Measurements from ENCODE around the gene CLSTN2. TPM values are rescaled to one million over a fixed set of nuclear protein-coding genes. Genes with fewer than 3 reads are reported as not detected.

Gene CLSTN2
- total and polyA plus RNA-seq, 4 donors: 0.09 to 2.2 (median 0.55) TPM

DNA sequence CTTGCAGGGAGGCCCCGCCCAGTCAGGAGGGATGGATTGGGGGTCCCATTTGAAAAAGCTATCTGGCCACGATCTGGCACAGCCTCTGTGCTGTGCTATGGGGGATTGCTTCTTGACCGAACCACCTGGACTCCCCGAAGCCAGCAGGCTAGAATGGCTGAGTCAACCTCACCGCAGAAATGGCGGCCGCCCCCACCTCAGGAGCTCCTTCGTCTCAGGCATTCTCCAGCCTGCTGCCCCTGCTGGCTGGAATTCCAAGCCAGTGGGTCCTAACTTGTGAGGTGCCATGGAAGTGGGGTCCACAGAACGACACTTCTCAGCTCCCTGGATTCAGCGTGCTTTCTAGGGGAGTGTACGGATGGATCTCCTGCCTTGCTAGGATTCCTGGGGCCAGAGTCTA lies 562.3 kb downstream of the CLSTN2 start:
- Histone ChIP-seq H3K9me3 (ENCODE audit: control insufficient read depth in 4 of 4, low read length in 3 of 4) (no peaks in the 10 kb centered on the region), H3K9ac (ENCODE audit: low read depth in 1 of 2, low read length in 2 of 2) (no peak overlapping the region), H3K4me3 (ENCODE audit: low read depth in 1 of 3, low read length in 3 of 3) (no peak overlapping the region), H3K27ac (ENCODE audit: low read depth in 1 of 2, low read length in 2 of 2) (no peak overlapping the region), H3K4me1 (ENCODE audit: control insufficient read depth in 4 of 4, insufficient read depth in 4 of 4, low read length in 3 of 4) (no peaks in the 10 kb centered on the region), H3K27me3 (ENCODE audit: control insufficient read depth in 4 of 4, insufficient read depth in 4 of 4, low read length in 3 of 4) (peaks cover 0 to 3% (median 0%) of the 10 kb centered on the region in 4 donors), H3K36me3 (ENCODE audit: control insufficient read depth in 4 of 4, insufficient read depth in 3 of 4, low read depth in 1 of 4, low read length in 3 of 4) (no peaks in the 10 kb centered on the region)
- 91% methylated on average over 11 of the region's 11 CpGs for WGBS
- DNase-seq (ENCODE audit: low spot score): no peak
- TF ChIP-seq FOXA2 (IDR thresholded peaks at IDR 0.05): no peak
- TF ChIP-seq SP1 (IDR thresholded peaks at IDR 0.05): no peak
- no peak for TF ChIP-seq FOXA1 (IDR thresholded peaks at IDR 0.05)
- no peak for TF ChIP-seq GABPA (IDR thresholded peaks at IDR 0.05 in 1 of 2, conservative IDR thresholded peaks at IDR 0.05 in 1 of 2)
- no peak for TF ChIP-seq HNF4A (conservative IDR thresholded peaks at IDR 0.05)
- no peak for TF ChIP-seq JUND (IDR thresholded peaks at IDR 0.05)
- TF ChIP-seq RAD21 (IDR thresholded peaks at IDR 0.05): no peak
- TF ChIP-seq, protein P1, sequence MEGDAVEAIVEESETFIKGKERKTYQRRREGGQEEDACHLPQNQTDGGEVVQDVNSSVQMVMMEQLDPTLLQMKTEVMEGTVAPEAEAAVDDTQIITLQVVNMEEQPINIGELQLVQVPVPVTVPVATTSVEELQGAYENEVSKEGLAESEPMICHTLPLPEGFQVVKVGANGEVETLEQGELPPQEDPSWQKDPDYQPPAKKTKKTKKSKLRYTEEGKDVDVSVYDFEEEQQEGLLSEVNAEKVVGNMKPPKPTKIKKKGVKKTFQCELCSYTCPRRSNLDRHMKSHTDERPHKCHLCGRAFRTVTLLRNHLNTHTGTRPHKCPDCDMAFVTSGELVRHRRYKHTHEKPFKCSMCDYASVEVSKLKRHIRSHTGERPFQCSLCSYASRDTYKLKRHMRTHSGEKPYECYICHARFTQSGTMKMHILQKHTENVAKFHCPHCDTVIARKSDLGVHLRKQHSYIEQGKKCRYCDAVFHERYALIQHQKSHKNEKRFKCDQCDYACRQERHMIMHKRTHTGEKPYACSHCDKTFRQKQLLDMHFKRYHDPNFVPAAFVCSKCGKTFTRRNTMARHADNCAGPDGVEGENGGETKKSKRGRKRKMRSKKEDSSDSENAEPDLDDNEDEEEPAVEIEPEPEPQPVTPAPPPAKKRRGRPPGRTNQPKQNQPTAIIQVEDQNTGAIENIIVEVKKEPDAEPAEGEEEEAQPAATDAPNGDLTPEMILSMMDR (IDR thresholded peaks at IDR 0.05; ENCODE audit: low read depth, low read length, missing input control): no peak
- TF ChIP-seq, protein P2, sequence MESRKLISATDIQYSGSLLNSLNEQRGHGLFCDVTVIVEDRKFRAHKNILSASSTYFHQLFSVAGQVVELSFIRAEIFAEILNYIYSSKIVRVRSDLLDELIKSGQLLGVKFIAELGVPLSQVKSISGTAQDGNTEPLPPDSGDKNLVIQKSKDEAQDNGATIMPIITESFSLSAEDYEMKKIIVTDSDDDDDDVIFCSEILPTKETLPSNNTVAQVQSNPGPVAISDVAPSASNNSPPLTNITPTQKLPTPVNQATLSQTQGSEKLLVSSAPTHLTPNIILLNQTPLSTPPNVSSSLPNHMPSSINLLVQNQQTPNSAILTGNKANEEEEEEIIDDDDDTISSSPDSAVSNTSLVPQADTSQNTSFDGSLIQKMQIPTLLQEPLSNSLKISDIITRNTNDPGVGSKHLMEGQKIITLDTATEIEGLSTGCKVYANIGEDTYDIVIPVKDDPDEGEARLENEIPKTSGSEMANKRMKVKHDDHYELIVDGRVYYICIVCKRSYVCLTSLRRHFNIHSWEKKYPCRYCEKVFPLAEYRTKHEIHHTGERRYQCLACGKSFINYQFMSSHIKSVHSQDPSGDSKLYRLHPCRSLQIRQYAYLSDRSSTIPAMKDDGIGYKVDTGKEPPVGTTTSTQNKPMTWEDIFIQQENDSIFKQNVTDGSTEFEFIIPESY (IDR thresholded peaks at IDR 0.05): no peak

DNA sequence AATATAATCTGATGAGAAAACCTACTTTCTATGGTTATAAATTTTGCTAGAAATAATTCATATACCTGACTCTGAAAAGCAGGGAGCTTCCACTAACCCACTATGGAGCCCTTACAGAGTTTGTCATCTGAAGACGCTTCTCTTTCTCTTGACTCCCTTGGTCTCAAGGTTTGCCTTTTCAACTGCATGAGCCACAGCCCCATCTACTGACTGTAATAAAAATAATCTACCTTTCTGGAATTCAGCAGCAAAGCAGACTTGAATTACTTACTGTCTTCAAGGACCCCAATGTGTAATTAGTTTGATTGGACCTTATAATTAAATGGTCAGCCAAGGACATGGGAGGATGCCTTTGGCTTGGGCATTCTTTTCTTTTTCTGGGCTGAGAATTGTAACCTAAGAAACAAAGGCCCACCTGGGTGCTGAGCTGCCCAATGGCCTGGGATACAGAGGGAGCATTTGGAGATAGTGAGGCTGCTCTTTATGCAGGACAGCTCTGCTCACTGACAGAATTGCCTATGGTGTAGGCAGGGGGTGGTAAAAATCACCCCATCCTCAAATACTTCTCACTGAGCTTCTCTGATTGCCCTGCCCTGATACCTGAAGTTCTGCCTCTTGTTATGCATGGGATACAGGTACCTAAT lies 564.3 kb downstream of the CLSTN2 start:
- TF ChIP-seq SP1 (IDR thresholded peaks at IDR 0.05): no peak
- TF ChIP-seq, protein P1 (IDR thresholded peaks at IDR 0.05; ENCODE audit: low read depth, low read length, missing input control): peak; percentile 28
- TF ChIP-seq RXRA (IDR thresholded peaks at IDR 0.05): no peak
- TF ChIP-seq, protein P3, sequence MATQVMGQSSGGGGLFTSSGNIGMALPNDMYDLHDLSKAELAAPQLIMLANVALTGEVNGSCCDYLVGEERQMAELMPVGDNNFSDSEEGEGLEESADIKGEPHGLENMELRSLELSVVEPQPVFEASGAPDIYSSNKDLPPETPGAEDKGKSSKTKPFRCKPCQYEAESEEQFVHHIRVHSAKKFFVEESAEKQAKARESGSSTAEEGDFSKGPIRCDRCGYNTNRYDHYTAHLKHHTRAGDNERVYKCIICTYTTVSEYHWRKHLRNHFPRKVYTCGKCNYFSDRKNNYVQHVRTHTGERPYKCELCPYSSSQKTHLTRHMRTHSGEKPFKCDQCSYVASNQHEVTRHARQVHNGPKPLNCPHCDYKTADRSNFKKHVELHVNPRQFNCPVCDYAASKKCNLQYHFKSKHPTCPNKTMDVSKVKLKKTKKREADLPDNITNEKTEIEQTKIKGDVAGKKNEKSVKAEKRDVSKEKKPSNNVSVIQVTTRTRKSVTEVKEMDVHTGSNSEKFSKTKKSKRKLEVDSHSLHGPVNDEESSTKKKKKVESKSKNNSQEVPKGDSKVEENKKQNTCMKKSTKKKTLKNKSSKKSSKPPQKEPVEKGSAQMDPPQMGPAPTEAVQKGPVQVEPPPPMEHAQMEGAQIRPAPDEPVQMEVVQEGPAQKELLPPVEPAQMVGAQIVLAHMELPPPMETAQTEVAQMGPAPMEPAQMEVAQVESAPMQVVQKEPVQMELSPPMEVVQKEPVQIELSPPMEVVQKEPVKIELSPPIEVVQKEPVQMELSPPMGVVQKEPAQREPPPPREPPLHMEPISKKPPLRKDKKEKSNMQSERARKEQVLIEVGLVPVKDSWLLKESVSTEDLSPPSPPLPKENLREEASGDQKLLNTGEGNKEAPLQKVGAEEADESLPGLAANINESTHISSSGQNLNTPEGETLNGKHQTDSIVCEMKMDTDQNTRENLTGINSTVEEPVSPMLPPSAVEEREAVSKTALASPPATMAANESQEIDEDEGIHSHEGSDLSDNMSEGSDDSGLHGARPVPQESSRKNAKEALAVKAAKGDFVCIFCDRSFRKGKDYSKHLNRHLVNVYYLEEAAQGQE (IDR thresholded peaks at IDR 0.05): no peak
- peak; percentile 75 to 81 for TF ChIP-seq RAD21 (IDR thresholded peaks at IDR 0.05)
- no peak for TF ChIP-seq HNF4G (IDR thresholded peaks at IDR 0.05)
- no peak for TF ChIP-seq FOXA1 (IDR thresholded peaks at IDR 0.05)
- TF ChIP-seq, protein P4, sequence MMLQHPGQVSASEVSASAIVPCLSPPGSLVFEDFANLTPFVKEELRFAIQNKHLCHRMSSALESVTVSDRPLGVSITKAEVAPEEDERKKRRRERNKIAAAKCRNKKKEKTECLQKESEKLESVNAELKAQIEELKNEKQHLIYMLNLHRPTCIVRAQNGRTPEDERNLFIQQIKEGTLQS (IDR thresholded peaks at IDR 0.05): no peak
- no peak for TF ChIP-seq FOXA2 (IDR thresholded peaks at IDR 0.05)
- TF ChIP-seq, protein P2 (IDR thresholded peaks at IDR 0.05): no peak
- Histone ChIP-seq H3K27ac (ENCODE audit: low read depth in 1 of 2, low read length in 2 of 2) (no peak overlapping the region), H3K9me3 (ENCODE audit: control insufficient read depth in 4 of 4, low read length in 3 of 4) (no peaks in the 10 kb centered on the region), H3K9ac (ENCODE audit: low read depth in 1 of 2, low read length in 2 of 2) (no peak overlapping the region), H3K36me3 (ENCODE audit: control insufficient read depth in 4 of 4, insufficient read depth in 3 of 4, low read depth in 1 of 4, low read length in 3 of 4) (no peaks in the 10 kb centered on the region), H3K4me1 (ENCODE audit: control insufficient read depth in 4 of 4, insufficient read depth in 4 of 4, low read length in 3 of 4) (no peaks in the 10 kb centered on the region), H3K4me3 (ENCODE audit: low read depth in 1 of 3, low read length in 3 of 3) (no peak overlapping the region), H3K27me3 (ENCODE audit: control insufficient read depth in 4 of 4, insufficient read depth in 4 of 4, low read length in 3 of 4) (peaks cover 0 to 3% (median 0%) of the 10 kb centered on the region in 4 donors)
- 37% methylated on average over 1 of the region's 1 CpG for WGBS
- no peak for DNase-seq (ENCODE audit: low spot score)
